Measurements from ENCODE around the gene KRT72.

The KRT72 gene

GRCh38 chr12:52575948-52576347 is 25.3 kb downstream of the KRT72 start:
- H3K27me3 ChIP-seq (ENCODE audit: insufficient read depth, low read length, poor library complexity), result no peaks in the 10 kb centered on the region
- H2BK5ac ChIP-seq (ENCODE audit: low read length), result no peak overlapping the region
- no peak overlapping the region for H3K9ac ChIP-seq (ENCODE audit: low read length)
- no peak overlapping the region for H2AK5ac ChIP-seq (ENCODE audit: low read length)
- H2BK15ac ChIP-seq (replicated peaks; ENCODE audit: low read depth), result no peak overlapping the region
- no peak overlapping the region for H3K4me2 ChIP-seq (ENCODE audit: low read length)
- no peak overlapping the region for H3K4me3 ChIP-seq (ENCODE audit: low read length)
- peaks cover 5% of the 10 kb centered on the region for H3K4me1 ChIP-seq (ENCODE audit: control insufficient read depth, low read depth, low read length)
- no peak overlapping the region for H3K23ac ChIP-seq (ENCODE audit: low read length)
- H3K79me1 ChIP-seq (ENCODE audit: low read length), result no peaks in the 10 kb centered on the region
- H4K8ac ChIP-seq (ENCODE audit: low read depth, low read length), result no peak overlapping the region
- H4K5ac ChIP-seq (ENCODE audit: low read length), result no peak overlapping the region
- no peaks in the 10 kb centered on the region for H3K79me2 ChIP-seq (ENCODE audit: control insufficient read depth, insufficient read depth, low read length)
- no peak overlapping the region for H3K27ac ChIP-seq (ENCODE audit: low read depth, low read length)
- no peaks in the 10 kb centered on the region for H3K36me3 ChIP-seq (ENCODE audit: control insufficient read depth, insufficient read depth, low read length)
- no peak for DNase-seq
- WGBS (ENCODE audit: extremely low coverage, insufficient coverage, low lambda C conversion rate), result no CpG with 5 or more reads among the region's 3 CpGs
- no peak overlapping the region for H3K4ac ChIP-seq (ENCODE audit: low read depth, low read length)
- no peak overlapping the region for H2BK120ac ChIP-seq (ENCODE audit: low read depth, low read length)
- H3K18ac ChIP-seq (ENCODE audit: low read length), result no peak overlapping the region
- H3K56ac ChIP-seq (ENCODE audit: low read length), result no peak overlapping the region

GRCh38 chr12:52575256-52575655 is 26.0 kb downstream of the KRT72 start:
- no peak overlapping the region for H3K56ac ChIP-seq (ENCODE audit: low read length)
- no peak overlapping the region for H3K27ac ChIP-seq (ENCODE audit: low read depth, low read length)
- H4K8ac ChIP-seq (ENCODE audit: low read depth, low read length), result no peak overlapping the region
- H3K79me2 ChIP-seq (ENCODE audit: control insufficient read depth, insufficient read depth, low read length), result no peaks in the 10 kb centered on the region
- no peak for DNase-seq
- H2BK5ac ChIP-seq (ENCODE audit: low read length), result no peak overlapping the region
- H3K27me3 ChIP-seq (ENCODE audit: insufficient read depth, low read length, poor library complexity), result no peaks in the 10 kb centered on the region
- H2BK15ac ChIP-seq (replicated peaks; ENCODE audit: low read depth), result no peak overlapping the region
- H2BK120ac ChIP-seq (ENCODE audit: low read depth, low read length), result no peak overlapping the region
- no peak overlapping the region for H2AK5ac ChIP-seq (ENCODE audit: low read length)
- H3K4me3 ChIP-seq (ENCODE audit: low read length), result no peak overlapping the region
- H3K36me3 ChIP-seq (ENCODE audit: control insufficient read depth, insufficient read depth, low read length), result no peaks in the 10 kb centered on the region
- H3K4me1 ChIP-seq (ENCODE audit: control insufficient read depth, low read depth, low read length), result no peaks in the 10 kb centered on the region
- no peak overlapping the region for H3K4ac ChIP-seq (ENCODE audit: low read depth, low read length)
- H4K5ac ChIP-seq (ENCODE audit: low read length), result no peak overlapping the region
- H3K18ac ChIP-seq (ENCODE audit: low read length), result no peak overlapping the region
- H3K9ac ChIP-seq (ENCODE audit: low read length), result no peak overlapping the region
- no CpG with 5 or more reads among the region's 9 CpGs for WGBS (ENCODE audit: extremely low coverage, insufficient coverage, low lambda C conversion rate)
- no peak overlapping the region for H3K4me2 ChIP-seq (ENCODE audit: low read length)
- H3K79me1 ChIP-seq (ENCODE audit: low read length), result no peaks in the 10 kb centered on the region
- H3K23ac ChIP-seq (ENCODE audit: low read length), result no peak overlapping the region

- Histone ChIP-seq H2BK5ac (ENCODE audit: low read length) (no peak within 1 kb of the TSS), H3K27ac (ENCODE audit: low read depth, low read length) (no peak within 1 kb of the TSS)
- no CpG with 5 or more reads among the region's 3 CpGs for WGBS (ENCODE audit: extremely low coverage, insufficient coverage, low lambda C conversion rate)
These were observed 27.5 kb downstream of the KRT72 start, which contains the start of gene KRT74 for GRCh38 chr12:52573743-52574142. Gene KRT74, minus strand, starts transcription at chr12:52573843. Its CDS starts 66 bp downstream, at chr12:52573777.

GRCh38 chr12:52573306-52573705 is 28.0 kb downstream of the KRT72 start:
- H3K27me3 ChIP-seq (ENCODE audit: insufficient read depth, low read length, poor library complexity), result no peaks in the 10 kb centered on the region
- no peak overlapping the region for H3K23ac ChIP-seq (ENCODE audit: low read length)
- H3K4me1 ChIP-seq (ENCODE audit: control insufficient read depth, low read depth, low read length), result no peaks in the 10 kb centered on the region
- no peak overlapping the region for H2BK120ac ChIP-seq (ENCODE audit: low read depth, low read length)
- no peak overlapping the region for H2AK5ac ChIP-seq (ENCODE audit: low read length)
- no peak overlapping the region for H3K4me3 ChIP-seq (ENCODE audit: low read length)
- H3K4ac ChIP-seq (ENCODE audit: low read depth, low read length), result no peak overlapping the region
- H4K8ac ChIP-seq (ENCODE audit: low read depth, low read length), result no peak overlapping the region
- no peak overlapping the region for H2BK5ac ChIP-seq (ENCODE audit: low read length)
- DNase-seq, result no peak
- H3K56ac ChIP-seq (ENCODE audit: low read length), result no peak overlapping the region
- H3K9ac ChIP-seq (ENCODE audit: low read length), result no peak overlapping the region
- no peaks in the 10 kb centered on the region for H3K79me1 ChIP-seq (ENCODE audit: low read length)
- no peak overlapping the region for H3K4me2 ChIP-seq (ENCODE audit: low read length)
- no peak overlapping the region for H3K18ac ChIP-seq (ENCODE audit: low read length)
- H3K27ac ChIP-seq (ENCODE audit: low read depth, low read length), result no peak overlapping the region
- no peak overlapping the region for H2BK15ac ChIP-seq (replicated peaks; ENCODE audit: low read depth)
- H3K79me2 ChIP-seq (ENCODE audit: control insufficient read depth, insufficient read depth, low read length), result no peaks in the 10 kb centered on the region
- H3K36me3 ChIP-seq (ENCODE audit: control insufficient read depth, insufficient read depth, low read length), result no peaks in the 10 kb centered on the region
- no CpG with 5 or more reads among the region's 15 CpGs for WGBS (ENCODE audit: extremely low coverage, insufficient coverage, low lambda C conversion rate)
- H4K5ac ChIP-seq (ENCODE audit: low read length), result no peak overlapping the region

More at GRCh38 chr12:52573743-52574142, 27.5 kb downstream of the KRT72 start, which contains the start of gene KRT74:
- Histone ChIP-seq H3K4me3 (ENCODE audit: low read length) (no peak within 1 kb of the TSS), H3K27me3 (ENCODE audit: insufficient read depth, low read length, poor library complexity) (no peaks in the 10 kb centered on the region), H2BK15ac (replicated peaks; ENCODE audit: low read depth) (no peak within 1 kb of the TSS), H3K4ac (ENCODE audit: low read depth, low read length) (no peak within 1 kb of the TSS), H3K79me2 (ENCODE audit: control insufficient read depth, insufficient read depth, low read length) (no peaks in the 10 kb centered on the region), H3K36me3 (ENCODE audit: control insufficient read depth, insufficient read depth, low read length) (no peaks in the 10 kb centered on the region), H4K8ac (ENCODE audit: low read depth, low read length) (no peak within 1 kb of the TSS), H4K5ac (ENCODE audit: low read length) (no peak within 1 kb of the TSS), H3K4me1 (ENCODE audit: control insufficient read depth, low read depth, low read length) (no peaks in the 10 kb centered on the region), H3K23ac (ENCODE audit: low read length) (no peak within 1 kb of the TSS), H3K9ac (ENCODE audit: low read length) (no peak within 1 kb of the TSS), H3K18ac (ENCODE audit: low read length) (no peak within 1 kb of the TSS), H2BK120ac (ENCODE audit: low read depth, low read length) (no peak within 1 kb of the TSS), H3K56ac (ENCODE audit: low read length) (no peak within 1 kb of the TSS), H3K79me1 (ENCODE audit: low read length) (no peaks in the 10 kb centered on the region), H3K4me2 (ENCODE audit: low read length) (no peak within 1 kb of the TSS), H2AK5ac (ENCODE audit: low read length) (no peak within 1 kb of the TSS)
- no peak for DNase-seq

GRCh38 chr12:52570511-52570910 is 30.8 kb downstream of the KRT72 start:
- no peak overlapping the region for H3K27ac ChIP-seq (ENCODE audit: low read depth, low read length)
- no CpG with 5 or more reads among the region's 10 CpGs for whole genome bisulfite sequencing (ENCODE audit: extremely low coverage, insufficient coverage, low lambda C conversion rate)

GRCh38 chr12:52568111-52568510 is 33.2 kb downstream of the KRT72 start:
- no peaks in the 10 kb centered on the region for H3K27me3 ChIP-seq (ENCODE audit: insufficient read depth, low read length, poor library complexity)
- no peaks in the 10 kb centered on the region for H3K79me1 ChIP-seq (ENCODE audit: low read length)
- H3K79me2 ChIP-seq (ENCODE audit: control insufficient read depth, insufficient read depth, low read length), result no peaks in the 10 kb centered on the region
- no peak overlapping the region for H2BK120ac ChIP-seq (ENCODE audit: low read depth, low read length)
- H4K5ac ChIP-seq (ENCODE audit: low read length), result no peak overlapping the region
- H3K18ac ChIP-seq (ENCODE audit: low read length), result no peak overlapping the region
- no peak overlapping the region for H2BK15ac ChIP-seq (replicated peaks; ENCODE audit: low read depth)
- no peak overlapping the region for H3K56ac ChIP-seq (ENCODE audit: low read length)
- no CpG with 5 or more reads among the region's 12 CpGs for WGBS (ENCODE audit: extremely low coverage, insufficient coverage, low lambda C conversion rate)
- DNase-seq, result no peak
- no peak overlapping the region for H3K4me2 ChIP-seq (ENCODE audit: low read length)
- no peaks in the 10 kb centered on the region for H3K36me3 ChIP-seq (ENCODE audit: control insufficient read depth, insufficient read depth, low read length)
- H3K4me3 ChIP-seq (ENCODE audit: low read length), result no peak overlapping the region
- no peak overlapping the region for H4K8ac ChIP-seq (ENCODE audit: low read depth, low read length)
- H2BK5ac ChIP-seq (ENCODE audit: low read length), result no peak overlapping the region
- H3K9ac ChIP-seq (ENCODE audit: low read length), result no peak overlapping the region
- H2AK5ac ChIP-seq (ENCODE audit: low read length), result no peak overlapping the region
- H3K27ac ChIP-seq (ENCODE audit: low read depth, low read length), result no peak overlapping the region
- no peak overlapping the region for H3K4ac ChIP-seq (ENCODE audit: low read depth, low read length)
- no peaks in the 10 kb centered on the region for H3K4me1 ChIP-seq (ENCODE audit: control insufficient read depth, low read depth, low read length)
- no peak overlapping the region for H3K23ac ChIP-seq (ENCODE audit: low read length)

More at GRCh38 chr12:52570511-52570910, 30.8 kb downstream of the KRT72 start:
- Histone ChIP-seq H3K56ac (ENCODE audit: low read length) (no peak overlapping the region), H3K79me1 (ENCODE audit: low read length) (no peaks in the 10 kb centered on the region), H3K9ac (ENCODE audit: low read length) (no peak overlapping the region), H4K5ac (ENCODE audit: low read length) (no peak overlapping the region), H4K8ac (ENCODE audit: low read depth, low read length) (no peak overlapping the region), H3K4ac (ENCODE audit: low read depth, low read length) (no peak overlapping the region), H2BK120ac (ENCODE audit: low read depth, low read length) (no peak overlapping the region), H3K36me3 (ENCODE audit: control insufficient read depth, insufficient read depth, low read length) (no peaks in the 10 kb centered on the region), H2BK5ac (ENCODE audit: low read length) (no peak overlapping the region), H3K18ac (ENCODE audit: low read length) (no peak overlapping the region), H3K27me3 (ENCODE audit: insufficient read depth, low read length, poor library complexity) (no peaks in the 10 kb centered on the region), H3K4me2 (ENCODE audit: low read length) (no peak overlapping the region), H3K23ac (ENCODE audit: low read length) (no peak overlapping the region), H3K4me1 (ENCODE audit: control insufficient read depth, low read depth, low read length) (no peaks in the 10 kb centered on the region), H3K4me3 (ENCODE audit: low read length) (no peak overlapping the region), H3K79me2 (ENCODE audit: control insufficient read depth, insufficient read depth, low read length) (no peaks in the 10 kb centered on the region), H2AK5ac (ENCODE audit: low read length) (no peak overlapping the region), H2BK15ac (replicated peaks; ENCODE audit: low read depth) (no peak overlapping the region)
- DNase-seq, result no peak

Measured in mesendoderm (in vitro differentiated cells).